Nephron (organoid): ENCODE measurements around the gene NTSR1.

ENCODE experiments used
- H3K27ac Mint-ChIP-seq, 3 experiments: 2 replicates each; pipeline ENCODE4 v1.8.0; 2020; ENCODE audit warnings: mixed read lengths in 3 of 3, mild to moderate bottlenecking in 2 of 3, moderate library complexity in 1 of 3
- H3K27me3 Mint-ChIP-seq: 2 replicates; pipeline ENCODE4 v1.8.0; 2021; ENCODE audit warnings: low read depth, mild to moderate bottlenecking, moderate library complexity, mixed read lengths
- H3K36me3 Mint-ChIP-seq: 2 replicates; pipeline ENCODE4 v1.8.0; 2020; ENCODE audit warnings: low read depth, mixed read lengths
- H3K4me1 Mint-ChIP-seq: 2 replicates; pipeline ENCODE4 v1.8.0; 2020; ENCODE audit warnings: mixed read lengths
- H3K4me3 Mint-ChIP-seq, 3 experiments: 2 replicates each; pipeline ENCODE4 v1.8.0; 2020; ENCODE audit warnings: mild to moderate bottlenecking in 3 of 3, mixed read lengths in 3 of 3, moderate library complexity in 2 of 3
- H3K9me3 Mint-ChIP-seq: 2 replicates; pipeline ENCODE4 v1.8.0; 2020; ENCODE audit warnings: mixed read lengths
- CTCF ChIP-seq, 3 experiments: fragments of 200-600 bp; sonication (generic); IDR thresholded peaks; one replicate each; pipeline ENCODE4 v1.5.0; 2021; ENCODE audit warnings: antibody characterized with exemption in 3 of 3; ENCODE audit not compliant: unreplicated experiment in 3 of 3

NTSR1 gene

DNA sequence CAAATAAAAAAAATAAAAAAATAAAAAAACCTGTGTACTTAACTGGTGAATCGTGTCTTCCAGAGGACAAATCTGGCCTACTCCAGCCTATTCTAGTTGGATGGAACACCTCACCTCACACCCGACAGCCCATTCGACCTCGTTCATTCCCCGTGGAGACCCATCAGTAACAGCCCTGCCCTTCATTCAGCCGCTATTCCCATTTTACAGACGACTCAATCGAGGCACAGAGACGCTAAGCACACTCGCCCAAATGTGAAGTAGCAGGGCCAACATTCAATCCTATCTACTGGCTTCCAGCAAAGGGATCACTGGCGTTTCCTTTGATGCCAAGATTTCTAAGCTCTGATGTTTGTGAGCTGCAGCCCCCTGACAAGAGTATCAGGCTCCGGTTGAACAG, 1.8 kb upstream of the NTSR1 start:
- peaks cover 15% of the 10 kb centered on the region for H3K4me1 Mint-ChIP-seq
- H3K9me3 Mint-ChIP-seq: no peaks in the 10 kb centered on the region
- no peak for TF ChIP-seq CTCF (IDR thresholded peaks at IDR 0.05; ENCODE audit: unreplicated experiment in 3 of 3)
- H3K36me3 Mint-ChIP-seq: no peaks in the 10 kb centered on the region
- peaks cover 67% of the 10 kb centered on the region for H3K27me3 Mint-ChIP-seq
- peak overlapping the region in 1 of 3 experiments; percentile 11 for H3K4me3 Mint-ChIP-seq
- no peak overlapping the region for H3K27ac Mint-ChIP-seq

GRCh38 chr20:62707276-62707920, 1.2 kb upstream of the NTSR1 start:
- Mint-ChIP-seq H3K36me3 (no peaks in the 10 kb centered on the region), H3K27ac (no peak overlapping the region), H3K27me3 (peaks cover 70% of the 10 kb centered on the region), H3K4me1 (peaks cover 15% of the 10 kb centered on the region), H3K4me3 (no peak overlapping the region), H3K9me3 (no peaks in the 10 kb centered on the region)
- no peak for TF ChIP-seq CTCF (IDR thresholded peaks at IDR 0.05; ENCODE audit: unreplicated experiment in 3 of 3)

DNA sequence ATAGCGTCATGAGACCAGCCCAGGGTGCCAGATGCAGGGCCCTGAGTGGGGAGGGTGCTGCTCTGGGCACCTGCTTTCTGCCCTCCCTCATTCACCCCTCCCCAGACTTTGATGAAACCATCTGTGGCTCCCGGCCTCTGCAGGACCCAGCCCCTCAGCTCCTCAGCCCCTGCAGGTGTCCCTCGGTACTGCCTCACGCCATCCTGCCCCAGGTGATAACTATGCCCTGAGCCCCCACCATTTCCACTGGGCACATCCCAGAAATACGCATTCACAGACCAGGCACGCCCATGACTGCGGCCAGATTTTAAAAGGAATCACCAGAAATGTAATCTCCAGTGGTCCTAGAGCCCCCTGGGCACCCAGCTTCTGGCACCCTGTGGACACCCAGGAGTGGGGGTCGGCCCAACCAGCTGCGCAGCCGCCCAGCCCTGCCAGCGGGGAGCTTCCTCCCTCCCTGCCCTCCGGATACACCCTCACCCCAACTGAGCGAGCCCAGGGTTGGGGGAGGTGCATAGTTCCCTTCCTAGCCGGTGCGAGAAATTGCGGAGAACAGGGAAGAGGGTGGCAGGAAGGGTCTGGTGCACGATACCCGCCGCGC, 615 bp upstream of the NTSR1 start:
- TF ChIP-seq CTCF (IDR thresholded peaks at IDR 0.05; ENCODE audit: unreplicated experiment in 3 of 3): peak; percentile 30 to 39 (median 36)
- Mint-ChIP-seq H3K36me3 (no peaks in the 10 kb centered on the region), H3K4me3 (peak overlapping the region in 2 of 3 experiments; percentile 16 to 67), H3K27ac (no peak overlapping the region), H3K27me3 (peaks cover 70% of the 10 kb centered on the region), H3K9me3 (no peaks in the 10 kb centered on the region), H3K4me1 (peaks cover 15% of the 10 kb centered on the region)

- H3K27ac Mint-ChIP-seq: no peak overlapping the region
- H3K4me1 Mint-ChIP-seq: peaks cover 6% of the 10 kb centered on the region
- no peaks in the 10 kb centered on the region for H3K36me3 Mint-ChIP-seq
- H3K9me3 Mint-ChIP-seq: peaks cover 6% of the 10 kb centered on the region
- no peak for TF ChIP-seq CTCF (IDR thresholded peaks at IDR 0.05; ENCODE audit: unreplicated experiment in 3 of 3)
- H3K4me3 Mint-ChIP-seq: no peak overlapping the region
- H3K27me3 Mint-ChIP-seq: peaks cover 76% of the 10 kb centered on the region
These were observed 885 bp downstream of the NTSR1 start for GRCh38 chr20:62709537-62709905.

DNA sequence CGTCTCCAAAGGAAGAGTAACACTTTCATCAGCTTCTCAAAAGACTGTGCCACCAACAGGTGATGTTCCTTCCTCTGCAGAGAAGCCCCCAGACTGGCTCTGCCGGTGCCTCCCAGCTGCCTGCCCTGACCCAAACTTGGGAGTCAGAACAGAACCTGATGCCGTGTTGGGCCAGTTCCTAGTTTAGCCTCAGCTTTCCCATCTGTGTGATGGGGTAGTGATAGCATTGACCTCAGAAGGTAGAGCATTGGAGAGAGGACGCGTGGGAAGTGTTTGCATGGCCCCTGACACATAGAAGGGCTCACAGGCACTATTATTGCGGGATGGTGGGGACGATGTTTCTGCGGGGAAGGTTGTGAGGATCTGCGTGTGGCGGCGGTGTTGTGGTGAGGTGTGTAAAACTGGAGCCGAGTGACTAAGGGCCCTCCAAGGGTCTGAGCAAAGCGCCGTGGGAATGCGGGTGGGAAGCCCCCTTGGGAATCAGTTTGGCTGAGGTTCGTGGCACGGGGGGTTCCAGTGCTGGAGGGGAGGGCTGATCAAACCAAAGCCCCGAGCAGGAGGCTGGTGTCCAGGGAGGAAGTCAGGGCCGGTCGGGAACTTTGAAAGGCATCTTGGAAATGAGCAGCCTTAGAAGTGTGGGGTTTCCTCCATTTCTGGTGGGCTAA, 1.7 kb downstream of the NTSR1 start:
- H3K4me3 Mint-ChIP-seq: no peak overlapping the region
- peaks cover 82% of the 10 kb centered on the region for H3K27me3 Mint-ChIP-seq
- H3K9me3 Mint-ChIP-seq: peaks cover 6% of the 10 kb centered on the region
- TF ChIP-seq CTCF (IDR thresholded peaks at IDR 0.05; ENCODE audit: unreplicated experiment in 3 of 3): no peak
- no peaks in the 10 kb centered on the region for H3K36me3 Mint-ChIP-seq
- no peaks in the 10 kb centered on the region for H3K4me1 Mint-ChIP-seq
- H3K27ac Mint-ChIP-seq: no peak overlapping the region
